Caki2 (cell line): ENCODE results near the gene CYP4F8. TPM values are rescaled to one million over a fixed set of nuclear protein-coding genes. Genes with fewer than 3 reads are reported as not detected.
"Not testable (repeated sequence)": the region's sequence is repeated elsewhere in the genome, so short reads cannot be mapped to it uniquely, and the experiment has no call there.

Source experiments
- DNase-seq: peaks from one replicate; pipeline ENCODE4 v3.0.0-alpha.2; 2015; ENCODE audit warnings: low read depth
- in situ Hi-C: cut with HindIII; loops from 2 replicates; pipeline ENCODE4 v1.10.0; 2016; ENCODE audit warnings: low sequenced_read_pairs, low pct_unique_long_range_greater_than_20kb, mixed read lengths
- total RNA-seq: library from RNA; depleted of rRNA; stranded (reverse); fragments of >200 nt; shearing (Covaris generic); gene quantifications from 2 replicates; pipeline ENCODE4 v1.2.3, GENCODE V29; 2014; ENCODE audit warnings: low replicate concordance; rRNA removed

The CYP4F8 gene, protein sequence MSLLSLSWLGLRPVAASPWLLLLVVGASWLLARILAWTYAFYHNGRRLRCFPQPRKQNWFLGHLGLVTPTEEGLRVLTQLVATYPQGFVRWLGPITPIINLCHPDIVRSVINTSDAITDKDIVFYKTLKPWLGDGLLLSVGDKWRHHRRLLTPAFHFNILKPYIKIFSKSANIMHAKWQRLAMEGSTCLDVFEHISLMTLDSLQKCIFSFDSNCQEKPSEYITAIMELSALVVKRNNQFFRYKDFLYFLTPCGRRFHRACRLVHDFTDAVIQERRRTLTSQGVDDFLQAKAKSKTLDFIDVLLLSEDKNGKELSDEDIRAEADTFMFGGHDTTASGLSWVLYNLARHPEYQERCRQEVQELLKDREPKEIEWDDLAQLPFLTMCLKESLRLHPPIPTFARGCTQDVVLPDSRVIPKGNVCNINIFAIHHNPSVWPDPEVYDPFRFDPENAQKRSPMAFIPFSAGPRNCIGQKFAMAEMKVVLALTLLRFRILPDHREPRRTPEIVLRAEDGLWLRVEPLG
- 0.24 TPM in 1 of 2 replicates, not detected in the other for total RNA-seq

DNA sequence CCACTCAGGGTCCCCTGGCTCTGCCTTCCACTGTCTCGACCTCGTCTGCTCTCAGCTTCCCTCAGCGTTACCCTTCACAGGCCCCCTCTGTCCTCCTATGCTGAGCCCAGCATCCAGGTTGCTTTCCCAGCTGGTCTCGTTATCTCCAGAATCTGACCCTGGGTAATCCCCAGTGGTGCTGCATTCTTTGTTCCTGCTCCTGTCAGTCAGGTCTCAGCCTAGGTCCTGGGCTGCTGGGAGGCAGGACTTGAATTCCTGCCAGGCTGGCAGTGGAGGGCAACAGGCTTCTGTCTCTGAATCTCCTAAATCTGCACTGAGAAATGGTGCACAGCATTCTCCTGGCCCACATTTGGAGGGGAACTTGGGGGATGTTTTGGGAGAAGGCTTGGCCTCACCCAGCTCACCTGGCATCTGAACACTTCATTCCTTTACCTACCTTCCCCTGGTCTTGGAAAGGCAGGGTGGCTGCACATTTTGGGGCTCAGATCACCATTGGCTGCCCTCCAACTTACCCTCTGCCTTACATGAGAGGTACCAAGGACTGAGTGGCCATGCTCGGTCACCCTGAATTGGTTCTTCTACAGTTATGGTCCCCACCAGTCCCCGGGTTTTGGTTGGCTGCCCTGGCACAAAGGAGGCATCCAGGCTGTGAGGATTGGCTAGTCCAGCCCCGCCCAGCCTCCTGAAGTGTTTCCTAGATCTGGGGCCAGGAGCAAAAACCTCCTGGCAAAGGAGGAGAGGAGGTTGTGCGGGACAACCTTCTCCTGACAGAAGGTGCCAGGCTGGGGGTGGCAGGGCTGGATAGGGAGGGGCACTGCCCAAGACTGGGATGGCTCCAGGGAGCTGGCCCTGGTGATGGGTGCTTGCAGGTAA lies at the start of gene CYP4F8:
TSS of gene CYP4F8 (plus strand) at position 712 of the 873 bp plus-strand sequence. CDS start 399 bp downstream, outside the sequence.
- in situ Hi-C loops = no loop called here
- no peak for DNase-seq

DNA sequence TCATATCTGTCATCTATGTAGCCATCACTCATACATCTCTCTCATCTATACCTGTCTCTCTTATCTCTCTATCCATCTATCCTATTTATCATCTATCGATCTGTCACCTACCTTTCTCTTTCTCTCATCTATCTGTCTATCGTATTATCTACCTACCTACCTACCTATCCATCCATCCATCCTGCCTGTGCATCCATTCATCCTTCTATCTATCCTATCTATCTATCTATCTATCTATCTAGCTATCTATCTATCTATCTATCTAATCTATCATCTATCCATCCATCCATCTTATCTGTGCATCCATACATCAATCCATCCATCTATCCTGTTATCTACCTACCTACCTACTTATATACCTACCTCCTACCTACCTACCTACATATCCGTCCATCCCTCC lies 44.6 kb upstream of the CYP4F8 start:
- no peak for DNase-seq
- in situ Hi-C loops = no loop called here

DNA sequence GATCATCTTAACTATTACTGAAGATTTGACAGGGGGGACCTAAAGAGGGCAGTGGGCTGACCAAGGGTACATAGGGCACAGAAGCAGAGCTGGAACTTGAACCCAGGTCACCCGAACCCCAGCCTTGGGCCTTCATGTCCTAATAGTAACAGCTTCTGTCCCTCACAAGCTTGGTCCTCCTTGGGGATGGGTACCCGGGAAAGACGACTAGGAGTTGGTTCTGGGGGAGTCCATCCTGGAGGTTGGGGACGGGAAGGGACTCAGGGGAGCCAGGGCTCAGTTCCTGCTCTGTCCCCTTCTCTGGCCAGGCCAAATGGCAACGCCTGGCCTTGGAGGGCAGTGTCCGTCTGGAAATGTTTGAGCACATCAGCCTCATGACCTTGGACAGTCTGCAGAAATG lies 39.6 kb upstream of the CYP4F8 start:
- DNase-seq = no peak
- in situ Hi-C loops = no loop called here

DNA sequence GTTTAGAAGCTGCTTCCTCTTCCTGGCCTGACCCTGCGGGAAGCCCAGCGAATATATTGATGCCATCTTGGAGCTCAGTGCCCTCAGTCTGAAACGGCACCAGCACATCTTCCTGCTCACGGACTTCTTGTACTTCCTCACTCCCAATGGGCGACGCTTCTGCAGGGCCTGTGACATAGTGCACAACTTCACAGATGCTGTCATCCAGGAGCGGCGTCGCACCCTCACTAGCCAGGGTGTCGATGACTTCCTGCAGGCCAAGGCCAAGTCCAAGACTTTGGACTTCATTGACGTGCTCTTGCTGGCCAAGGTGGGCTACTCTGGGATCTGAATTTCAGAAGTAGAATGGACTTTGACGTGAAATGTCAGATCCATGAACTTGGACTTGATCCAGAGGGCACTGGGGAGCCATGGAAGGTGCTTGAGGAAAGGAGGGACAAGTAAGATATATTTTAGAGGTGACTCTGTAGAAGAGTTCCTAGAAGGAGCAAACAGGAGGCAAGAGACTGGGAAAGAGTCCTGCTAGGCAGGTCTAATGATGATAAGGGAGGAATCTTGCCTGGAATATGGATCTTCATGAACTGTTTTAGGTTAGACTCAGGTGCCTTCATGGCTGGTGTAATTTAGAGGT lies 38.4 kb upstream of the CYP4F8 start:
- no peak for DNase-seq
- in situ Hi-C loops = no loop called here

DNA sequence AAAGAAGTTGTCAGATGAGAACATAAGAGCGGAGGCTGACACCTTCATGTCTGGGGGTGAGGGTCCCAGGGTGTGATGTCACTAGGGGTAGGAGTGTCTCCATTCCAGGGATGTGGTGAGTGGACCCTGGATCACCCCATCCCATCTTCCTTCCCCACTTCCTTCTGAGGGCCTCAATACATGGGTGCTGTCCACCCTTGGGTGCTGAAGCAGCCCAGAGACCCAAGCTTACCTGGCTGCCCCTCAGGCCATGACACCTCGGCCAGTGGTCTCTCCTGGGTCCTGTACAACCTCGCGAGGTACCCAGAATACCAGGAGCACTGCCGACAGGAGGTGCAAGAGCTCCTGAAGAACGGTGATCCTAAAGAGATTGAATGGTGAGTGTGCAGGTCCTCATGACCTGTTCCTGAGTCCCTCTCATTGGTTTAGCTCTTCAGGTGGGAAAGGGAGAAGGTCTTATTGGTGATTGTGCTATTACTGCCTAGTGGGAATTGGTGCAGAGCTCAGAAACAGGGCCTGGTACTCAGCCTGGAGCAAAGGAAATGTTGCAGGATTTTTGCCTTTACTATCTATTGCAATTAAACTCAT lies 37.7 kb upstream of the CYP4F8 start:
- in situ Hi-C loops = no loop called here
- DNase-seq = no peak

DNA sequence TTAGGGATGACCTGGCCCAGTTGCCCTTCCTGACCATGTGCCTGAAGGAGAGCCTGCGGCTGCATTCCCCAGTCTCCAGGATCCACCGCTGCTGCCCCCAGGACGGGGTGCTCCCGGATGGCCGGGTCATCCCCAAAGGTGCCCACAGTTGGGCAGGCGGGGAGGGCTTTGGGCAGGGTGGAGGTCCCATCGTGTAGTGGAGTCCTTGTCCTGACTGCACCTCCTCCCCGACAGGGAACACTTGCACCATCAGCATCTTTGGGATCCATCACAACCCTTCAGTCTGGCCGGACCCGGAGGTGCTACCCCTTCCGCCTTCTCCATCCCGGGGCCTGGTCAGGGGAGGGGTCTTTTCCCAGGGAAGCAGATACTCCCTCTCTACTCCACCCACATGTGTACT lies 31.7 kb upstream of the CYP4F8 start:
- no peak for DNase-seq
- in situ Hi-C loops = no loop called here

DNA sequence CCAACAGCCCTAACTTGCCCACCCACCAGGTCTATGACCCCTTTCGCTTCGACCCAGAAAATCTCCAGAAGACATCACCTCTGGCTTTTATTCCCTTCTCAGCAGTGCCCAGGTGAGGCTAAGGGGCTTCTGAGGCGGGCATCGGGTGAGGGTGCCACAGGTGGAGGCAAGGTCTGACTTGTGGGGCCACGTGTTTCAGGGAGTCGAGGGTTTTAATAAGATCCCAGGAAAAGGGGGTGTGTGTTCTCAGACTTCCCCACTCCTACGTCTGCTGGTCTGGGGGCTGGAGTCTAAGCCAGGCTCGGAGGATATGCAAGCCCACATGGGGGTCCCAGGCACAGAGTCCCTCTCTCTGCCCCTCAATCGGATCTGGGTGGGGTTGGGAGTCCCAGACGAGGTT lies 30.9 kb upstream of the CYP4F8 start:
- no peak for DNase-seq
- in situ Hi-C loops = no loop called here

DNA sequence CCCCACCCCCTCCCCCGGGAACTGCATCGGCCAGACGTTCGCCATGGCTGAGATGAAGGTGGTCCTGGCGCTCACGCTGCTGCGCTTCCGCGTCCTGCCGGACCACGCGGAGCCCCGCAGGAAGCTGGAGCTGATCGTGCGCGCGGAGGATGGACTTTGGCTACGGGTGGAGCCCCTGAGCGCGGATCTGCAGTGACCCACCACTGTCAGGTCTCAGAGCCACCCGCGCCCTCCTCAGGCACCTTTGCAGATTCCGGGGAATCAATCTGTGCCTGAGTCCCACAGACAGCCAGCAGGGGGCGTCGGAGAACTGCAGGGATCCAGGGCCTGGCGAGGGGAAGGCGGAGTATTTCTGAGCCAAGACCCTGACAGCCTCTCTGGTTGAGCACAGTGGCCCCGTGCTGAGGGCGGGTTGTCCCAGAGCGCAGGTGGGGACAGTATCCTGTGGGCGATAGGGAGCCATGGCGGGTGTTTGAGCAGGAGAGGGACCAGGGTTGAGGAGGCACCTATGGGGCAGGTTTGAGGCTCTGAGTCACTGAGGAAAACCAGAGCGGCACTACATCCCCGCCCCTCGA lies 30.4 kb upstream of the CYP4F8 start:
- peak; percentile 67 for DNase-seq
- in situ Hi-C loops = no loop called here

DNA sequence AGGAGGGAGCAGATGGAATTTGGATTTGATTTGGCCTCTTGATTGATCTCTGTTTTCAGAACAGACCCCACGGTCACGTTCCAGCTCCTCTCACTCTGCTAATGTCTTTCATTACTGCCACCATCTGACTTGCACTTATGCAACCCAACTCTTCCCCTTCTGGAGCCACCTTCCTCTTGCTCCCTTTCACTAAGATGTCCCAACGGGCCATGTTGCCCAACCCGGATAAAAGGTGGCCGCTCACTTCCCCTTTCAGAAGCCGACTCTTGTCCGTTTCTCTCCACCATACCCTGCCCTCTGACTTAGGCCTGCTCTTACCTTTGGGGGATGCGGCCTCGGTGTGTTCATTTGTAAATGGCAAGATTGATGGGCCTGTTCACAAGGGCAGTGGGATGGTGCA lies 27.4 kb upstream of the CYP4F8 start:
- DNase-seq = no peak

DNA sequence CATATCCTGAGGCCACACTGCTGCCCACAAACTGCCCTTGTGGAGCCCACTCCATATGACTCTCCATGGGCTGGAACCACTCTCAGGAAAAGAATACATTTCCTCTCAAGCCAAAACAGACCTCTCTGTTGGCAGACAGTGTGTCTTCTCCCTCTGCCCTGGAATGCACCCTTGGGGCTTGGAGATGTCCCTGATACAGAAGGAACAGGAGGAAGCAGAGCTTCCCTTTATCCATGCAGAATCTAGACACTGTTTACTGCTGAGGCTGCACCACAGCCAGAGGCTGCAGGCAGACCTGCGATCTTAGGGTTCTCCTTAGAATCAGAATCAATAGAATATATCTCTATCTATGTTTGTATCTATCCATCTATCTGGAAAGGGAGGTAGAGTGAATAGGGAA lies 26.8 kb upstream of the CYP4F8 start:
- no peak for DNase-seq

More for the DNA sequence above, 27.4 kb upstream of the CYP4F8 start:
- in situ Hi-C loops = no loop called here

DNA sequence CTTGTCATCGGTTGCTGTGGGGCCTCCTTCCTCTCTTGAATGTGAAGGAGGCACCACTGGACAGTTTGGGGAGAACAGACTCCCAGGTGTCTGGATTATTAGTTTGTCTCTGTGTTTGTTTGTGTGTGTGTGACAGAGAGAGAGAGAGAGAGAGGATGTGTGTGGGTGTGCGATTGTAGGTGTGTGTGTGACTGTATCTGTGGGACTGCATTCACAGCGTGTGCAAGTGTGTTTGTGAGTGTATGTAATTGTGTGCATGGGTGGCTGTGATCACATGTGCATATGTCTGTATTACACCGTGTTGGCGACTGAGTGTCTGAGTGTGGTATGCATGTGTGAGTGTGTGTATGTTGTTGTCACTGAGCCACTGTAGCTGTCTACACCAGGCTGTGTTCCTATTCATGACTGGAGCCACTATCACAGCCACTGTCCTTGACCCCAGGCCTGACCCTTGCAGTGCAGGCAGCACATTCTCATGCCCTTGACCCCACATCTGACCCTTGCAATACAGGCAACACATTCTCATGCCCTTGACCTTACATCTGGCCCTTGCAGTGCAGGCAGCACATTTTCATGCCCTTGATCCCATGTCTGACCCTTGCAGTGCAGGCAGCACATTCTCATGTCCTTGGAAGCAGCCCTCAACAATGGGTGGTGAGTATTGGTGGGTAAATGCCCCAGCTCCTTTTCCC lies 25.1 kb upstream of the CYP4F8 start:
- in situ Hi-C loops = no loop called here
- no peak for DNase-seq

More for the DNA sequence above, 26.8 kb upstream of the CYP4F8 start:
- in situ Hi-C loops = no loop called here

DNA sequence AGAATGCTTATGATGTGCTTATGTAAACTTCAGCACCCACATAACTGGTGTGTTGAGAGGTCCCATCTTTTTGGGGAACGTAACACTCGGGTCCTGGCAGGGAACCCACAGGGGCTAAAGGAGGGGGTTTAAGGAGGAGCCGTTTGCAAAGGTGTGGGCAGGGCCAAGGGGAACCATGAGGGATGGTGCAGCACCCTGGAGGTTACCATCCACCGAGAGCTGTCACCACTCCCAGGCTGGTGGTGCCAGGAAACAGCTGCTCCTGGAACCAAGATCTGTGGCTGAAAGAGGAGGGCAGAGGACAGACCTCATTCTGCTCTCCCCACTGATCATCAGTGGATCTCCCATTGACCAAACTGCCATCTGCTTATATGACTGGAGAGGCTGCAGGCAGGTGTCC lies 23.2 kb upstream of the CYP4F8 start:
- in situ Hi-C loops = no loop called here
- no peak for DNase-seq

DNA sequence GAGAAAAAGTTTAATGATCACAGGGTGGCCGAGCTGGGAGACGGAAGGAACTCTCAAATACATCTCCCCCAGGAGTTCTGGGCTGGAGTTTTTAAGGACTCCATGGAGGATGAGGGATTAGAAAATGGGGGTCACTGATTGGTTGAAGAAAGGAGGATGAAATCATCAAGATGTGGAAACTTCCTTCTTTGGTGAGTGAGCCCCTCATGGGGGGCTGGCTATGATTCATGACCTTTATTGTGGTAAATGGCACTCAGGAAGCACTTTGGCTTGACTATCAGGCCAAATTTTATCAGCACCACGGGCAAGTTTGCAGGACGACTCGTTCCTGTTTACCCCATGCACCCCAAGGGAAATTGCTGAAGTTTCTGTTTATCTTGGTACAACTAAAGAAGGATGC lies 22.5 kb upstream of the CYP4F8 start:
- in situ Hi-C loops, DNase-seq: not testable (repeated sequence)

DNA sequence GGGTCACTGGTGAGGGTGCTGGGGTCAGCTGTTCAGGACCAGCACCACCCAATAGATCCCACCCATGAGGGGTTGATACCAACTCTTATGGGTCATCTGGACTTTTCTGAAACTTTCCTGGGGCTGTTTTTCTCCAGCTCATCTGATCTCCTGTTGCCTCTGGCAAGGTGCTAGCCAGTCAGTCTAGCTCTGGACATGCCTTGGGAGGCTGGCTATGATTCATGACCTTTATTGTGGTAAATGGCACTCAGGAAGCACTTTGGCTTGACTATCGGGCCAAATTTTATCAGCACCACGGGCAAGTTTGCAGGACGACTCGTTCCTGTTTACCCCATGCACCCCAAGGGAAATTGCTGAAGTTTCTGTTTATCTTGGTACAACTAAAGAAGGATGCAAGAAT lies 21.3 kb upstream of the CYP4F8 start:
- in situ Hi-C loops, DNase-seq: not testable (repeated sequence)

DNA sequence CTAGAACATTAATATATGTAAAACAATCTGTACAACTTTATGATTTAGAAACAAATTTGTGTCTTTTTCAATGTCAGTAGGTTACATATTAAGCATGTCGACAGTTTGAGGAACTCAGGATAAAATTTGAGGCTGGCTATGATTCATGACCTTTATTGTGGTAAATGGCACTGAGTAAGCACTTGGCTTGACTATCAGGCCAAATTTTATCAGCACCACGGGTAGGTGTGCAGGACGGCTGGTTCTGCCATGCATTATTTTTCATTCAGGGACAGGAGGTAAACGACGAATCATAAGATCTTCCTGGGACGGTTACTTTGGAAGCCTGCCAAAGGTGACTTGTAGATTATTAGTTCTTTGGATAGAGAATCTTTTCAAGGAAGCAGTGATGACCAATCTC lies 19.9 kb upstream of the CYP4F8 start:
- DNase-seq = peak; percentile 97
- in situ Hi-C loops = no loop called here

DNA sequence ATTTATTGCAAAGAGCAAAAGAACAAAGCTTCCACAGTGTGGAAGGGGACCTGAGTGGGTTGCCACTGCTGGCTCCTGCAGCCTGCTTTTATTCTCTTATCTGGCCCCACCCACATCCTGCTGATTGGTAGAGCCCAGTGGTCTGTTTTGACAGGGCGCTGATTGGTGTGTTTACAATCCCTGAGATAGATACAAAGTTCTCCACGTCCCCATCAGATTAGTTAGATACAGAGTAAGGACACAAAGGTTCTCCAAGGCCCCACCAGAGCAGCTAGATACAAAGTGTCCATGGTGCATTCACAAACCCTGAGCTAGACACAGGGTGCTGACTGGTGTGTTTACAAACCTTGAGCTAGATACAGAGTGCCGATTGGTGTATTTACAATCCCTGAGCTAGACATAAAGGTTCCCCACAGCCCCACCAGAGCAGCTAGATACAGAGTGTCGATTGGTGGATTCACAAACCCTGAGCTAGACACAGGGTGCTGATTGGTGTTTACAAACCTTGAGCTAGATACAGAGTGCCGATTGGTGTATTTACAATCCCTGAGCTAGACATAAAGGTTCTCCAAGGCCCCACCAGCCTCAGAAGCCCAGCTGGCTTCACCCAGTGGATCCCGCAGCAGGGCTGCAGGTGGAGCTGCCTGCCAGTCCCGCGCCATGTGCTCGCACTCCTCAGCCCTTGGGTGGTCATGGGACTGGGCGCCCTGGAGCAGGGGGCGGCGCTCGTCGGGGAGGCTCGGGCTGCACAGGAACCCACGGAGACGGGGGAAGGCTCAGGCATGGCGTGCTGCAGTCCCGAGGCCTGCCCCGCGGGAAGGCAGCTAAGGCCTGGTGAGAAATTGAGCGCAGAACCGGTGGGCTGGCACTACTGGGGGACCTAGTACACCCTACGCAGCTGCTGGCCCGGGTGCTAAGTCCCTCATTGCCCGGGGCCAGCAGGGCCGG lies 6.8 kb upstream of the CYP4F8 start:
- in situ Hi-C loops, DNase-seq: not testable (repeated sequence)
